WTC11 (cell line): ENCODE measurements around the gene CLDN19.

ENCODE experiments used
- CREB1 ChIP-seq: sonication (generic); formaldehyde crosslinking; IDR thresholded peaks from 2 replicates; pipeline ENCODE4 v1.8.0; 2023; ENCODE audit warnings: mild to moderate bottlenecking, missing genetic modification reagents
- ELF4 ChIP-seq: sonication (generic); formaldehyde crosslinking; IDR thresholded peaks from 2 replicates; pipeline ENCODE4 v1.8.1; 2022; ENCODE audit warnings: low read depth, mild to moderate bottlenecking, moderate library complexity, missing genetic modification reagents
- FOXK1 ChIP-seq: sonication (generic); formaldehyde crosslinking; IDR thresholded peaks from 2 replicates; pipeline ENCODE4 v1.8.0; 2022; ENCODE audit warnings: mild to moderate bottlenecking, moderate library complexity, missing genetic modification reagents
- MXD4 ChIP-seq: fragments of 250-450 bp; sonication (Bioruptor Pico); IDR thresholded peaks from 2 replicates; pipeline ENCODE4 v1.8.0; 2021; ENCODE audit warnings: mild to moderate bottlenecking, moderate library complexity, borderline replicate concordance
- NFYB ChIP-seq: sonication (generic); formaldehyde crosslinking; conservative IDR thresholded peaks from 2 replicates; pipeline ENCODE4 v1.8.0; 2022; ENCODE audit warnings: low read depth, missing genetic modification reagents
- PRRX2 ChIP-seq: fragments of 250-450 bp; sonication (Bioruptor Pico); IDR thresholded peaks from 2 replicates; pipeline ENCODE4 v1.8.0; 2021; ENCODE audit warnings: mild to moderate bottlenecking
- ZNF121 ChIP-seq: sonication (generic); formaldehyde crosslinking; IDR thresholded peaks from 2 replicates; pipeline ENCODE4 v1.8.0; 2023; ENCODE audit warnings: missing genetic modification reagents
- ZNF232 ChIP-seq: sonication (generic); formaldehyde crosslinking; IDR thresholded peaks from 2 replicates; pipeline ENCODE4 v1.8.0; 2022; ENCODE audit warnings: mild to moderate bottlenecking, missing genetic modification reagents
- TF ChIP-seq, protein P1 (sequence below): sonication (generic); formaldehyde crosslinking; conservative IDR thresholded peaks from 2 replicates; pipeline ENCODE4 v1.8.1; 2022; ENCODE audit warnings: mild to moderate bottlenecking, missing genetic modification reagents
- TF ChIP-seq, protein P2 (sequence below): fragments of 200-600 bp; IDR thresholded peaks from 2 replicates; pipeline ENCODE4 v1.8.0; 2022; ENCODE audit warnings: antibody characterized with exemption
- TF ChIP-seq, protein P3 (sequence below): sonication (generic); formaldehyde crosslinking; IDR thresholded peaks from 2 replicates; pipeline ENCODE4 v1.8.1; 2022; ENCODE audit warnings: mild to moderate bottlenecking, missing genetic modification reagents, moderate library complexity, borderline replicate concordance

DNA sequence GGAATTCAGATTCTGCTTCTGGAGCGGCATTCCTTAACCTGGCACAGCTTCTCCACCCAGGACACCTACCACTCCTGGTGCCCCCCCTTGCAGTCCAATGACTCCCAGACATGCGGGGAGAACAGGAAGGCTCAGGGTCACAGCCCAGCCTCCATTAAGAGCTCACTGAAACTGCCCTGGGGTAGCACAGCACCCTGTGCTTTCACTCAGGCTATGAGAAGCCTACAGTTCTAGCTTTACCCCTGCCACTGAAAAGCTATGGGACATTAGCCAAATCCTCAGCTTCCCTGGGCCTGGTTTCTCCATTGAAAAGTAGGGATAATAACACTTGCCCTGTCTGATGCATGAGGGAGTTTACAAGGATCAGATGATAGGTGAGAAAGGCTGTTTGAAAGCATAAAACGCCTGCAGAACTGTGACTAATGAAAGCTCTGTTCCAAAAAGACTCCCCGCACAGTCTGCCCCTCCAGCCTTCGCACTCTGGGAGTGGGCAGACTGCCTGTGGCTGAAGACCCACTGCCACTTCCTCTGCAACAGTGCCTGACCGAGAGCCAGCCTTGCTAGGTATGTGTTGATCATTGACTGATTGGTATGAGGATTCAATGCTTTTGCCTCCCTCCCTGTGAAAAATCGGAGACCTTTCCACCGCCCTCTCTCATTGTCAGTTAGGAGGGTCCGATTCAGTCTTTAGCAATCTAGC lies 2.7 kb upstream of the CLDN19 start:
- no peak for TF ChIP-seq PRRX2
- TF ChIP-seq ZNF121 (CRISPR knock-in tag): no peak
- TF ChIP-seq ELF4 (CRISPR knock-in tag): no peak
- TF ChIP-seq, protein P1, sequence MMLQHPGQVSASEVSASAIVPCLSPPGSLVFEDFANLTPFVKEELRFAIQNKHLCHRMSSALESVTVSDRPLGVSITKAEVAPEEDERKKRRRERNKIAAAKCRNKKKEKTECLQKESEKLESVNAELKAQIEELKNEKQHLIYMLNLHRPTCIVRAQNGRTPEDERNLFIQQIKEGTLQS: no peak
- no peak for TF ChIP-seq FOXK1
- no peak for TF ChIP-seq MXD4 (CRISPR knock-in tag)
- TF ChIP-seq, protein P2, sequence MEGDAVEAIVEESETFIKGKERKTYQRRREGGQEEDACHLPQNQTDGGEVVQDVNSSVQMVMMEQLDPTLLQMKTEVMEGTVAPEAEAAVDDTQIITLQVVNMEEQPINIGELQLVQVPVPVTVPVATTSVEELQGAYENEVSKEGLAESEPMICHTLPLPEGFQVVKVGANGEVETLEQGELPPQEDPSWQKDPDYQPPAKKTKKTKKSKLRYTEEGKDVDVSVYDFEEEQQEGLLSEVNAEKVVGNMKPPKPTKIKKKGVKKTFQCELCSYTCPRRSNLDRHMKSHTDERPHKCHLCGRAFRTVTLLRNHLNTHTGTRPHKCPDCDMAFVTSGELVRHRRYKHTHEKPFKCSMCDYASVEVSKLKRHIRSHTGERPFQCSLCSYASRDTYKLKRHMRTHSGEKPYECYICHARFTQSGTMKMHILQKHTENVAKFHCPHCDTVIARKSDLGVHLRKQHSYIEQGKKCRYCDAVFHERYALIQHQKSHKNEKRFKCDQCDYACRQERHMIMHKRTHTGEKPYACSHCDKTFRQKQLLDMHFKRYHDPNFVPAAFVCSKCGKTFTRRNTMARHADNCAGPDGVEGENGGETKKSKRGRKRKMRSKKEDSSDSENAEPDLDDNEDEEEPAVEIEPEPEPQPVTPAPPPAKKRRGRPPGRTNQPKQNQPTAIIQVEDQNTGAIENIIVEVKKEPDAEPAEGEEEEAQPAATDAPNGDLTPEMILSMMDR: no peak
- no peak for TF ChIP-seq NFYB (CRISPR knock-in tag)
- TF ChIP-seq CREB1 (CRISPR knock-in tag): no peak
- TF ChIP-seq, protein P3, sequence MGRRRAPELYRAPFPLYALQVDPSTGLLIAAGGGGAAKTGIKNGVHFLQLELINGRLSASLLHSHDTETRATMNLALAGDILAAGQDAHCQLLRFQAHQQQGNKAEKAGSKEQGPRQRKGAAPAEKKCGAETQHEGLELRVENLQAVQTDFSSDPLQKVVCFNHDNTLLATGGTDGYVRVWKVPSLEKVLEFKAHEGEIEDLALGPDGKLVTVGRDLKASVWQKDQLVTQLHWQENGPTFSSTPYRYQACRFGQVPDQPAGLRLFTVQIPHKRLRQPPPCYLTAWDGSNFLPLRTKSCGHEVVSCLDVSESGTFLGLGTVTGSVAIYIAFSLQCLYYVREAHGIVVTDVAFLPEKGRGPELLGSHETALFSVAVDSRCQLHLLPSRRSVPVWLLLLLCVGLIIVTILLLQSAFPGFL (CRISPR knock-in tag): no peak
- no peak for TF ChIP-seq ZNF232 (CRISPR knock-in tag)
